D721Med (cell line): ENCODE results near the gene LSM12.
"Not testable (repeated sequence)": the region's sequence is repeated elsewhere in the genome, so short reads cannot be mapped to it uniquely, and the experiment has no call there.

Source experiments
- DNase-seq: peaks from one replicate; pipeline ENCODE4 v3.0.0; 2011; ENCODE audit warnings: low spot score; ENCODE audit not compliant: insufficient read length
- FAIRE-seq: peaks from 2 replicates; lab custom pipeline; 2011; peaks lifted over from hg19 to GRCh38; lab: Jason Lieb, UNC
- TF ChIP-seq, protein P1 (sequence below): IDR thresholded peaks from 2 replicates; pipeline ENCODE4 v1.5.1; 2012; ENCODE audit warnings: mild to moderate bottlenecking, control low read depth; ENCODE audit not compliant: insufficient read depth; ENCODE audit errors: missing control alignments

LSM12 gene

DNA sequence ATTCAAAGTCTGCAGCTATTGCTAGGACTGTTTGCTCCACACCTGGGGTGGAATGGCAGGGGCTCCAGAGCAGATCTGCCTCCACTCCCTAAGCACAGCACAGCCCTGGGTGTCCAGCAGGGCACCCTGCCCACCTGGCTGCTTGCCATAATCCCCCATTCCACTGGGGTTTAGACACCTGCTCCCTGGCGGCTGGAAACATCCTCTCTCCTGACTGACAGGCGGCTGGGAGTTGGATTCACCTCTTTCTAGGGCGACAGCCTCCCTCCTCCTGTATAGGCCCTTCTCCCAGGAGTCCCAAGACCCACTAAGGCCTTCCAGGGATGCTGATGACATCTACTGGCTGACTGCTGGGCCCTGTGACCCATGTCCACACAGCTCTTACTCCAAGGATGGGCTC is 39.0 kb upstream of the LSM12 start:
- TF ChIP-seq, protein P1, sequence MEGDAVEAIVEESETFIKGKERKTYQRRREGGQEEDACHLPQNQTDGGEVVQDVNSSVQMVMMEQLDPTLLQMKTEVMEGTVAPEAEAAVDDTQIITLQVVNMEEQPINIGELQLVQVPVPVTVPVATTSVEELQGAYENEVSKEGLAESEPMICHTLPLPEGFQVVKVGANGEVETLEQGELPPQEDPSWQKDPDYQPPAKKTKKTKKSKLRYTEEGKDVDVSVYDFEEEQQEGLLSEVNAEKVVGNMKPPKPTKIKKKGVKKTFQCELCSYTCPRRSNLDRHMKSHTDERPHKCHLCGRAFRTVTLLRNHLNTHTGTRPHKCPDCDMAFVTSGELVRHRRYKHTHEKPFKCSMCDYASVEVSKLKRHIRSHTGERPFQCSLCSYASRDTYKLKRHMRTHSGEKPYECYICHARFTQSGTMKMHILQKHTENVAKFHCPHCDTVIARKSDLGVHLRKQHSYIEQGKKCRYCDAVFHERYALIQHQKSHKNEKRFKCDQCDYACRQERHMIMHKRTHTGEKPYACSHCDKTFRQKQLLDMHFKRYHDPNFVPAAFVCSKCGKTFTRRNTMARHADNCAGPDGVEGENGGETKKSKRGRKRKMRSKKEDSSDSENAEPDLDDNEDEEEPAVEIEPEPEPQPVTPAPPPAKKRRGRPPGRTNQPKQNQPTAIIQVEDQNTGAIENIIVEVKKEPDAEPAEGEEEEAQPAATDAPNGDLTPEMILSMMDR = no peak
- peak; percentile 76 for DNase-seq
- no peak for FAIRE-seq

DNA sequence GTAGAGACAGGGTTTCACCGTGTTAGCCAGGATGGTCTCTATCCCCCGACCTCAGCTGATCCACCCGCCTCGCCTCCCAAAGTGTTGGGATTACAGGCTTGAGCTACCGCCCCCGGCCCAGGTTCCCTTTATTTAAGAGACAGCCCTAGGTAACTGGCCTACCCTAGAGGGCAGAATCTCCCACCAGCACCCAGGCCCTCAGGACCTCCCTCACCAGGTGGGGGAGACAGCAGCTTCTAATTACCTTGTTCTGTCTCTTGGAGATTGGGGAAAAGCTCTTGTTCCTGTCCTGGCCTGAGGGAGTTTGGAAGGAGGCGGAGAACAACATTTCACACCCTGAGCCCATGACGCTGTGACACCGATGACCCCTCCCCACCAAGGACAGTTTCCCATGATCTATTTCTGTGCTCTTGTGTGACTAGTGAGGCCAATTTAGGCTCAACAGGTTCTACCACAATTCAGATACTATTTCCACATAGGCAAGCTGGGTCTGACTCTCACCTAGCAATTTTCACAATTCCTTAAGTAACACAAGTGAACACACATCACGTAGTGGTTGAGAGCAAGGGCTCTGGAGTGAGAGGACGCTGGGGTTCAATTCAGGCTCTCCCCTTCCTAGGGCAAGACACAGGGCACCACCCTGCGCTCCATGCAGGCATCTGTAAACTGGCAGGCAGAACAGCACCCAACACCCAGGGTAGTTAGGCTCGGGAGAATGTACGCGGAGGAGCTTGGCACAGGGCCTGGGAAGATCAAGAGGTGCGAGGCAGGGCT is 36.6 kb upstream of the LSM12 start:
- no peak for FAIRE-seq
- DNase-seq = no peak

DNA sequence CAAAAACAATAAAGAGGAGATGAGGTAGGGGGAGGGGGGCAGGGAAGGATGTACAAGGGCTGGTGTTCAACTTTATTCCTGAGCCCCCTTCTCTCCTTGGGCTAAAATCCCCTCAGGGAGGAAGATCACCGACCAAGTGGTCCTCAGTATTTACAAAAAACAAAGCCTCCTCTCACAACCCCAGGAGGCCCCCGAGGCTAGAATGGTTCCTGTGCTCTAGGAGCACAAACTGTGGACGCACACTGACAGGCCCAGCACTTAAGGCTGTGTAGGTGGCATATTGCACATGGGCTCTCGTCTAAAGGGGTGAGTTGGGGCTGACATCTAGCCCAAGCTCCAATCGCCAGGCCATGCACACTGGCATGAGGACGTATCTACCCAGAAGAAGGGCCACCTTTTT is 35.4 kb upstream of the LSM12 start:
- DNase-seq, FAIRE-seq: not testable (repeated sequence)

More for the DNA sequence above, 36.6 kb upstream of the LSM12 start:
- TF ChIP-seq, protein P1 = no peak

DNA sequence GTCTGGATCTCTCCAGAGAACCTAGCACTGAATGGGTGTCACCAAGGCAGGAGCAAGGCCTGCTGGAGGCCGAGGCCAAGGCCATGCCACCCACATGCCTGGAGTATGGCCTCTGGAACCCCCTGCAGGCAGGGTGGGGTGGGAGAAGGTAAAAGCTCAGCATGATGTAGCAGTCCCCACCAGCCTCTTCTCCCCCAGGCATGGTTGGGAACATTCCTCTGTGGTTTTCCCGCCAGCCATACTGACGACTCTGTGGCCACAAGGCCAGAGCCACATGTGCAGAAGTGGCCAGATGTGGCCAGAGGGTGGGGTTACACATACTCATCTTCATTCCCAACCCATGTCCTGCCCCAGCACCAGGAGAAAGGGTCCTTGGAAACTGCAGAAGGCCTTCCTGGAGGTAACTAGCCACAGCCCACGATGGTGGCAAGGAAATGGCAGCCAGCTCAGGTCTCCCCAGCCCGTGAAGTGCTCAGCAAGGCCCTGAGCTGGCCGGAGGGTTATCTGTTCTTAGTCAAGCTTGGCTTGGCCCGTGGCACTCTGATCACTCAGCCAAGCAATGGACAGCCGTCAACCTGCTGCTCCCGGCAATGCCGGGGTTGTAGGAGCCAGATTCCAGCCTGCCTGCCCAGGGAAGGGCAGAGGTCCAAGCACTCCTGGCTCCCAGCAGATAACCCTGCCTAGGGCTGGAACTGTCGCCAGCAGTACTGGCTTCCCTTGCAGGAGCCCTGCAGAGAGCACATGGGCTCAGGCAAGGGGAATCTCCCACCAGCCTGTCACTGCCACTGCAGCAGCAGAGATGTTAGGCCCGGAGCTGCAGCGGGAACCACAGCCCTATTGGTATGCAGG is 30.9 kb upstream of the LSM12 start:
- no peak for FAIRE-seq
- no peak for DNase-seq
- TF ChIP-seq, protein P1 = no peak

DNA sequence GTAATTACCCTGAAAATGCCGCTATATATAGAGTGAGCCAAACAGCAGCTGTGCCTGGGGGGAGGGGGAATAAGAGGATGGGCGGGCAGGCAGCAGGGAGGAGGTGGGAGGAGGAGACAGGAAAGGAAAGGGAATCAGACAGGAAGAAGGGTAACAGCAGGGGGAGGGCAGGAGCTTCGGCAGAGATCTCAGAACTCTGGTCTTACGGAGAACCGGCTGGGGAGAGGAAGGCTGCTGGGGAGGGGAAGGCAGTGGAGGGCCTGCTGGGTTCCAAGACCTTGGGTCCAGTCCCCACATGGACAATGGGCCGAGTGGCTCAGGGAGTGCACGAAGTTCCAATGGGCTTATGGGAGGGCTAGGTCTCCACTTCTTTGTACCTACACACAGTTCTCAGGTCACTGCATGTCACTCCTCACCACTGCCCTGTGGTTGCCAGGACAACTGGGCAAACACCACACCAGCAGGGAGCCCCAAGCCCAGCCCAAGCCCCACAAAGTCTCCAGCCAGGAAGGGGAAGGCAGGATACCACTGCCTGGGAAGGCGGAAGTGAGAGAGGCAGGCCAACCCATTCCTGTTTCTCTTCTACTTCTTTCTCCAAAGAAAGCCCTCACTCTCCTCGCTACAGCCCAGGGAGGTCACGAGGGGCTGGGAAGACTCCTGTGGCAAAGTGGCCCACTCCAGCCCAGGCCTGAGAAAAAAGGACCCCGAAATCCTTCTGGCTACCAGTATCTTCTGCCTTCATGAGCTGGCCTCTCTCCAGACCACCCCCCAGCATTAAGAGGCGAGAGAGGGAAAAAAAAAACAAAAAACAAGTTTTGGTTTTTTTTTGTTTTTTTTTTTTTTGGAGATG is 29.4 kb upstream of the LSM12 start:
- DNase-seq = peak; percentile 66
- FAIRE-seq = peak; percentile 32
- TF ChIP-seq, protein P1 = peak; percentile 40

DNA sequence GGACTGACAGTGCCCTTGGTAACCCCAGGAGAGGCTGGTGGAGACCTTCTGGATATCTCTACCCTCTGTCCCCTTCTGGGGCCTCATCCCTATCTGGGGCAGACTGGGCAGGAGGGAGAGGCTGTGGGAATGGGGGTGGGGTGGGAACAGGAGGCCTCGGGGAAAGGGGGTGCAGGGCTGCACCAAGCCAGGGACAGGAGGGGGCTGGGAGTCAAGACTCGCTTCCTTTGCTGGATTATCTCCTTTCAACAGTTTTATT is 28.8 kb upstream of the LSM12 start:
- DNase-seq = no peak
- FAIRE-seq = no peak
- TF ChIP-seq, protein P1 = no peak

DNA sequence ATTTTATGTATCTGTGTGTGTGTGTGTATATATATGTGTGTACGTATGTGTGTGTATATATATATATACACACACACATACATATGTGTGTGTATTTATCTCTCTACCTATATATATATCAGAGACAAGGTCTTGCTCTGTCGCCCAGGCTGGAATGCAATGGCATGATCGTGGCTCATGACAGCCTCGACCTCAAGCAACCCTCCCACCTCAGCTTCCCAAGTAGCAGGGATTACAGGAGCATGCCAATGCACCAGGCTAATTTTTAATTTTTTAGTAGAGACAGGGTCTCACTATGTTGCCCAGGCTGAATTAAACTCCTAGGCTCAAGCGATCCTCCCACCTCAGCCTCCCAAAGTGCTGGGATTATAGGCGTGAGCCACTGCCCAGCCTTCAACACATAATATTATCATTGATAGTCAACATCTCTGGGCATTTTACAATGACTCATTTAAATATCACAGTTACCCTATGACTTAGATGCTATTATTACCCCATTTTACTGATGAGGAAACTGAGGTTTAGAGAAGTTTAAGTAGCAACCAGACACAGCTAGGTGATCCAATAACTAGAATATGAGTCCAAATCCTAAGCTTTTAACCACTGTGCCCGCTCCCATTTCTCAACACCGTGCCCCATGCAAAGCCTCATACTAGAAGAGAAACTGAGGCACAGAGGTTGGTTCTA is 28.4 kb upstream of the LSM12 start:
- TF ChIP-seq, protein P1 = no peak
- DNase-seq (no peak), FAIRE-seq (peak; percentile 32)
